OCI-LY7 (cell line): ENCODE results near the gene SLC26A9.

Experiments used
- CTCF ChIP-seq: fragments of 200-600 bp; sonication (generic); conservative IDR thresholded peaks from 2 replicates; pipeline ENCODE4 v1.5.1; 2014; ENCODE audit warnings: mild to moderate bottlenecking, antibody characterized with exemption, low read length, moderate library complexity, mixed read lengths
- EZH2phosphoT487 ChIP-seq: fragments of 200-600 bp; sonication (generic); IDR thresholded peaks from 2 replicates; pipeline ENCODE4 v1.6.1; 2018; ENCODE audit warnings: low read depth, borderline replicate concordance, mild to moderate bottlenecking, mixed run types, antibody characterized with exemption, low read length, moderate library complexity, mixed read lengths

GRCh38 chr1:205924460-205924790, 18.8 kb downstream of the SLC26A9 start:
- TF ChIP-seq CTCF (no peak), EZH2phosphoT487 (no peak)
